ACC112 (cell line): ENCODE measurements around the gene ECPAS.
"Not testable (repeated sequence)": the region's sequence is repeated elsewhere in the genome, so short reads cannot be mapped to it uniquely, and the experiment has no call there.

Experiments used
- H2AFZ ChIP-seq: fragments of 200-600 bp; sonication (generic); one replicate; pipeline ENCODE4 v1.6.0; 2017; ENCODE audit warnings: antibody characterized with exemption, low read length; ENCODE audit not compliant: unreplicated experiment
- H3K27ac ChIP-seq: fragments of 200-600 bp; sonication (generic); 2 replicates; pipeline ENCODE4 v1.5.1; 2014; ENCODE audit warnings: low read depth, mild to moderate bottlenecking, antibody characterized with exemption, low read length, moderate library complexity
- H3K27me3 ChIP-seq: fragments of 200-600 bp; sonication (generic); 2 replicates; pipeline ENCODE4 v1.6.1; 2014; ENCODE audit warnings: mild to moderate bottlenecking, antibody characterized with exemption, low read length, moderate library complexity, mixed read lengths; ENCODE audit not compliant: insufficient read depth
- H3K36me3 ChIP-seq: fragments of 200-600 bp; sonication (generic); 2 replicates; pipeline ENCODE4 v1.6.1; 2016; ENCODE audit warnings: mild to moderate bottlenecking, antibody characterized with exemption, low read length, moderate library complexity, mixed read lengths; ENCODE audit not compliant: insufficient read depth
- H3K4me1 ChIP-seq: fragments of 200-600 bp; sonication (generic); one replicate; pipeline ENCODE4 v1.6.1; 2016; ENCODE audit warnings: low read length, mixed read lengths; ENCODE audit not compliant: insufficient read depth, unreplicated experiment, control insufficient read depth
- H3K4me3 ChIP-seq: fragments of 200-600 bp; sonication (generic); 2 replicates; pipeline ENCODE4 v1.5.1; 2014; ENCODE audit warnings: mild to moderate bottlenecking, low read depth, low read length
- H3K79me2 ChIP-seq: fragments of 200-600 bp; sonication (generic); one replicate; pipeline ENCODE4 v1.6.0; 2016; ENCODE audit warnings: low read length; ENCODE audit not compliant: control insufficient read depth, unreplicated experiment, insufficient read depth

The ECPAS gene

DNA sequence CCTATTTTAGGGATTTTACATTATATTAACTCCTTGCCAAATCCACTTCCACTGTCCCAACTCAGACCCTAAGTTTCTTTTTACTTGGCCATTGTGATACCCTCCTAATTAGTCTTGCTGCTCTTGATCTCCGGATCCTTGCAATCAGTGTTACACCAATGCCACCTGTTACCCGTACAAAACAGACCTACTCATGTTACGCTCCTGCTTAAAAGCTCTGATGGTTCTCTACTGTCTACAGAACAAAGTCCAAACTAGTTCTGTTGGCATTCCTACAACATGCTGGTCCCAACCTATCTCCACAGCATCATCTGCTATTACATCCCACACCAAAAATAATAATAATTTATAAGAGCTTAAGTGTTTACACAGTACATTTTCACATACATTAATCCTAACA, 9.8 kb downstream of the ECPAS start:
- Histone ChIP-seq H3K36me3 (no peaks in the 10 kb centered on the region), H3K27ac (no peak overlapping the region), H3K4me3 (no peak overlapping the region), H3K27me3 (no peaks in the 10 kb centered on the region), H3K4me1 (no peaks in the 10 kb centered on the region), H2AFZ (no peak overlapping the region), H3K79me2 (peaks cover 97% of the 10 kb centered on the region)

DNA sequence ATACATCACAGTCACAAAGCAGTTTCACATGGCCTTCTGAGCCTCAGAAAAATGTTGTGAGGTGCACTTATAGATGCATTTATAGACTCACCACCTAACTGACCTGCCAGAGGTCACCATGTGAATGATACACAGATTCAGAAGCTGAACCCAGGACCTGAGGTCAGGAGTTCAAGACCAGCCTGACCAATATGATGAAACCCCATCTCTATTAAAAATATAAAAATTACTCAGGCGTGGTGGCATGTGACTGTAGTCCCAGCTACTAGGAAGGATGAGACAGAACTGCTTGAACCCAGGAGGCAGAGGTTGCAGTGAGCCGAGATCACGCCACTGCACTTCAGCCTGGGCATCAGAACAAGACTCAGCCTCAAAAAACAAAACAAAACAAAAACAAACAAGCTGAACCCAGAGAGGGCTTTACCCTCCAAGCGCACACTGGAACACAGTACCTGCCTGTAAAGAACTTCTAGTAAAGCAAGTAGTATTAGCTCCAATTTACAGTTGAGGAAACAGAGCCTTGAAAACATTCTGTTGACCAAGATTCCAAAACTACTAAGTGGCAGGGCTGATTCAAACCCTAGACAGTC, 16.3 kb downstream of the ECPAS start:
- Histone ChIP-seq H3K79me2 (peaks cover 96% of the 10 kb centered on the region), H3K4me3 (no peak overlapping the region), H2AFZ (no peak overlapping the region), H3K4me1 (no peaks in the 10 kb centered on the region), H3K27me3 (no peaks in the 10 kb centered on the region), H3K36me3 (no peaks in the 10 kb centered on the region), H3K27ac (no peak overlapping the region)

DNA sequence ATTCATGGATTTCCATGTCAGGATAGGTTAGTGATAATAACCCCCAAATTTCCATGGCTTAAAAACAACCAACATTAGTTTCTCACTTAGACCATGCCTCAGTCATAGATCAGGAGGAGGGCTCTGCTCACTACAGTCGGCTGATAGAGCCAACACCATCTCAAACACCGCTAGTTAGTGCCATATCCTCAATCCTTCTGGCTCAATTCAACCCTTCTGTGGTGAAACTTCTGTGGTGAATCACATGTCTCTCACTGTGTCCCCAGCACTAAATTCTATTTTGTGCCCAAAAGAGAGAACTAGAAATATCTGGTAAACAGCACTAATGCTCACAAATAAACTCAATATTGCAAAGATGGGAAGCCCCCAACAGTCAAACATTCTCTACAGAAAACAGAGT, 21.1 kb downstream of the ECPAS start:
- Histone ChIP-seq H3K4me1 (peaks cover 9% of the 10 kb centered on the region), H2AFZ (no peak overlapping the region), H3K4me3 (no peak overlapping the region), H3K36me3 (peaks cover 11% of the 10 kb centered on the region), H3K27me3 (no peaks in the 10 kb centered on the region), H3K27ac (no peak overlapping the region), H3K79me2 (peaks cover 94% of the 10 kb centered on the region)

DNA sequence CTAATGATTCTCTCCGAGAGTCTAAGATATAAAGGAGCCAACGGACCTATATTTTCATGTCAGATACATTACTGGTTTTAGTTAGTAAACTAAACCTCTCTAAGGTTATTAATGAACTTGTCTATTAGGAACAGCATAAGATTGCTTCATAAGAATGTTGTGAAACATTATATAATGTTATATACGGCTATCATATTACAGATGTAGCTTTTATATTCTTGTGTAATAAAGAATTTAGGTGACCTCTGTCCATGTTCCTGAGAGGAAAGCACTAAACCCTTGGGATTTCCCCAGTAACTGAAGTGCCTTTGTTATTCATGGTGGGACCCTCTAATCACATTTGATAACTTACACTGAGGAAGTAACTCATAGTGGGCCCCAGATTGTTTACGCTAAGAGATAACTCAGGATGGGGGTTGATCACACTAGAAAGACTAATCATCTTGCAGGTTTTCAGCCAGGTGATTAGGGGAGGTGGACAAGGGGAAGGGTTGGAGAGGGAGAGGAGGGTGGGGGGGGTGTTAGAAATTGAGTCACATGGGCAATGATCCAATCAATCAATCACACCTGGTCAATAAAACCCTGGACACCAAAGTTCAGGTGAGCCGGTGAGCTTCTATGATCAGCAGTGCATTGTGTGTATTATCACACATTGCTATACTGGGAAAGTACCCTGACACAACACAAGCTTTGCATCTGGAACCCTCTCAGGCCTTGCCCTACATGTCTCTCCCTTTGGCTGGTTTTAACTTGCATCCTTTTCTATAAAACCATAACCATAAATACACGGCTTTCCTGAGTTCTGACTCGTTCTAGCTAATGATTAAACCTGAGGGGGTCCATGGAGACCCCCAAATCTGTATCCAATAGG, 25.8 kb downstream of the ECPAS start:
- peaks cover 12% of the 10 kb centered on the region for H3K4me1 ChIP-seq
- H3K4me3 ChIP-seq: no peak overlapping the region
- peaks cover 95% of the 10 kb centered on the region for H3K79me2 ChIP-seq
- no peak overlapping the region for H2AFZ ChIP-seq
- H3K27me3 ChIP-seq: no peaks in the 10 kb centered on the region
- H3K27ac ChIP-seq: no peak overlapping the region
- peaks cover 11% of the 10 kb centered on the region for H3K36me3 ChIP-seq

DNA sequence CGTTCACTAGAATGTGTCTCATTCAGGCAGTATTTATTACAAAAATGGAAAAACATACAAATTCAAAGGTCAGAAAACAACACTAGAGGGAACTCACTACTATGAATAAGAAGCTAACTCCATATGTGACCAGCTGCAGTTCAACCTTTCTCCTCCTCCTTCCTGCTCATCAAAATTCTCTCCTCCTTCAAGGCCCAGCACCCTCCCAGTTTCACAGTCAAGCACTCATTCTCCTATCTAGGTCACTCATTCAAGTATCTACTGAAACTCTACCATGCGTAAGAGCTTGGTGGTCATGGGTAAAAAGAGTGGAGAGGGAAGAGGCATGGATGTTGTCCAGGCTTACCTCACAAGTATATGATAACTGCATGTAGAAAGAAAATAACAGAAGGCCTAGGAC, 27.7 kb downstream of the ECPAS start:
- peaks cover 97% of the 10 kb centered on the region for H3K79me2 ChIP-seq
- peaks cover 6% of the 10 kb centered on the region for H3K36me3 ChIP-seq
- no peak overlapping the region for H3K27ac ChIP-seq
- no peak overlapping the region for H2AFZ ChIP-seq
- no peak overlapping the region for H3K4me3 ChIP-seq
- H3K4me1 ChIP-seq: peaks cover 12% of the 10 kb centered on the region
- H3K27me3 ChIP-seq: no peaks in the 10 kb centered on the region

DNA sequence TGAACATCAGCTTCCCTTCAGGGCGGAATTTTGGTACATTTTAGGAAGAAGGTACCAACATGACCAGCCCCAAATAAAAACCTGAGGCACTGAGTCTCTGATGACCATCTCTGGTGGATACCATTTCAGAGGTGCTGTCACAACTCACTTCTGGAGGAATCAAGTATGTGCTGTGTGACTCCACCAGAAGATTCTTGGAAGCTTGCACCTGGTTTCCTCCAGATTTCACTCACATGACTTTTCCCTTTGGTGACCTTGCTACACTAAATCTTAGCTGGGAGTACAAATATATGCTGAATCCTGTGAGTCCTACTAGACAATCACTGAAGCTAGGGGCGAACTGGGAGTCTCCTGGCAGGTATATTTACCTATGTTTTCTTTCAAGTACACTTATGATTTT, 28.5 kb downstream of the ECPAS start:
- H2AFZ ChIP-seq: no peak overlapping the region
- H3K4me3 ChIP-seq: no peak overlapping the region
- H3K79me2 ChIP-seq: peaks cover 95% of the 10 kb centered on the region
- H3K36me3 ChIP-seq: peaks cover 3% of the 10 kb centered on the region; the same call in 1 of the 2 replicates
- no peak overlapping the region for H3K27ac ChIP-seq
- H3K4me1 ChIP-seq: peaks cover 12% of the 10 kb centered on the region
- no peaks in the 10 kb centered on the region for H3K27me3 ChIP-seq

DNA sequence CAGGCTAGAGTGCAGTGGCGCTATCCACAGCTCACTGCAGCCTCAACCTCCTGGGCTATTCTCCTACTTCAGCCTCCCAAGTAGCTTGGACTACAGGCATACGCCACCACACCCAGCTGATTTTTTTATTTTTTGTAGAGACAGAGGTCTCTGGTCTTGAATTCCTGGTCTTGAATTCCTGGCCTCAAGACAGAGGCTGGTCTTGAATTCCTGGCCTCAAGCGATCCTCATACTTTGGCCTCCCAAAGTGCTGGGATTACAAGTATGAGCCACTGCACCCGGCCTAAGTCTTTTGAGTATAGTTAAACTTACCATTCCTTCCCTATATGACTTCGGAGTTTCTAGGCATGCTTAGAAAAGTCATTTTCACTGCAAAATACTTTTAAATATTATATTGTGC, 29.4 kb downstream of the ECPAS start:
- H3K27me3 ChIP-seq: no peaks in the 10 kb centered on the region
- no peak overlapping the region for H3K27ac ChIP-seq
- H3K4me1 ChIP-seq: peaks cover 12% of the 10 kb centered on the region
- peaks cover 94% of the 10 kb centered on the region for H3K79me2 ChIP-seq
- no peak overlapping the region for H2AFZ ChIP-seq
- H3K4me3 ChIP-seq: no peak overlapping the region
- H3K36me3 ChIP-seq: peaks cover 7% of the 10 kb centered on the region

DNA sequence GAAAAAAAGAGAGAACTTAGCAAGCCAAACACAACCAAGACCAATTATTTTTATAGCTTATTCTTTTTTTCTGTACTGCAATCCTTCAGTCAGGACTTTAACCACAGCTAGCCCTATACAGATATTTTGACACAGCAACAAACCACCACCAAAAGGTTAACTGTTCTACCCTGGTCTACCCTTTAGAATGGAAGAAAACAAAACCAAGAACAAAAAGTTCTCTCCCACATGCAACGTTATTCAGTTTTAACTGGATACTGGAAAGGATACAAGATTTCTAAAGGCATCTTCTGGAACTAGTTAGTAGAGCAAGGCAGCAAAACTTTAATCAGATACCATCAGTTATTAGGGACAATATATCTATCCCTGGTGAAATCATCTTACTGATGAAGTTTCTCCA, 32.6 kb downstream of the ECPAS start:
- Histone ChIP-seq H3K79me2 (peaks cover 66% of the 10 kb centered on the region), H3K36me3 (peaks cover 10% of the 10 kb centered on the region), H2AFZ (no peak overlapping the region), H3K27ac (no peak overlapping the region), H3K4me1 (no peaks in the 10 kb centered on the region), H3K27me3 (no peaks in the 10 kb centered on the region), H3K4me3 (no peak overlapping the region)

DNA sequence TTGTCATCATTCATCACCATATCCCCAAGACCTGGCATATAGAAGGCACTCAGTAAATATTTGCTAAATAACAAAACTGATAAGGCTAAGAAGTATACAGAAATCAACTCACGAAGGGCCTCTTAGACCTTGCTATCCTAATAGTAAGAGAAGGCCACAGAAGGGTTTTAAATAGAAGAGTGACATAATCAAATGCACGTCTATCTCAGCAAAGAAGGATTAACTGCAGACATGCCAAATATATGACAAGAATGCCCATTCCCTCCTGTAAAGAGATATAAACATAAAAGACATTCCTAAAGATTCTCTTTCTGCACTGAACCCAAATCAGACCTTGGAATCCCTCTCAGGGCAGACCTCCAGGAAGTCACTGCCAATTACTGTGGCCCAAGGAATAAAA, 34.1 kb downstream of the ECPAS start:
- no peaks in the 10 kb centered on the region for H3K4me1 ChIP-seq
- no peak overlapping the region for H3K27ac ChIP-seq
- H3K27me3 ChIP-seq: no peaks in the 10 kb centered on the region
- H3K4me3 ChIP-seq: no peak overlapping the region
- H3K36me3 ChIP-seq: peaks cover 15% of the 10 kb centered on the region
- no peak overlapping the region for H2AFZ ChIP-seq
- peaks cover 52% of the 10 kb centered on the region for H3K79me2 ChIP-seq

DNA sequence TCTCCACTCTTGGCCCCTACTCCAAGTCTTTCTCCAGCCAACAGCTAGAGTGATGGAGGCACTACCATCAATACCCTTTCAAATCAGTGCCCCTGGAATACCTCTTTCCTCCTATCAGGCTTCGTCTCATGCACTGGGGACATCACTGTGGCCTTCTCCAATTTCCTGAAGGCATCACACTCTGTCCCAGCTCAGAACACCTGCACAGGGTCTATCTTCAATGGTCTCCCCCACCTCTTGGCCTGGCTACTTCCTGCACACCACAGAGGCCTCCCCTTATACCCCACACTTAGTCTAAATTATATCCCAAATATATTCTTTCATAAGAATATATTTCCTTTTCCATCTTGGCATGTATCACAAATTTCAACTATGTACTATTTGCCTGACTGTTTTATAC, 34.5 kb downstream of the ECPAS start:
- no peak overlapping the region for H3K27ac ChIP-seq
- no peak overlapping the region for H3K4me3 ChIP-seq
- peaks cover 15% of the 10 kb centered on the region for H3K36me3 ChIP-seq
- no peaks in the 10 kb centered on the region for H3K27me3 ChIP-seq
- H3K79me2 ChIP-seq: peaks cover 48% of the 10 kb centered on the region
- H2AFZ ChIP-seq: no peak overlapping the region
- no peaks in the 10 kb centered on the region for H3K4me1 ChIP-seq

DNA sequence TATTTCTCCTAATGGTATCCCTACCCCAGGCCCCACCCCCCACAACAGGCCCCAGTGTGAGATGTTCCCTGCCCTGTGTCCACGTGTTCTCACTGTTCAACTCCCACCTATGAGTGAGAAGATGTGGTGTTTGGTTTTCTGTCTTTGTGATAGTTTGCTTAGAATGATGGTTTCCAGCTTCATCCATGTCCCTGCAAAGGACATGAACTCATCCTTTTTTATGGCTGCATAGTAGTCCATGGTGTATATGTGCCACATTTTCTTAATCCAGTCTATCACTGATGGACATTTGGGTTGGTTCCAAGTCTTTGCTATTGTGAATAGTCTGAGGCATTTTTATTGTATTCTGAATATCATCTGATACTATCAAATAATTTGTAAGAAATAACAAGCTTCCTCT, 38.4 kb downstream of the ECPAS start:
- peaks cover 12% of the 10 kb centered on the region for H3K79me2 ChIP-seq
- not testable (repeated sequence) for H3K27me3 ChIP-seq, H3K4me1 ChIP-seq, H2AFZ ChIP-seq, H3K27ac ChIP-seq, H3K4me3 ChIP-seq
- H3K36me3 ChIP-seq: peaks cover 26% of the 10 kb centered on the region
